ENCODE measurements around the gene XIRP2. TPM values are rescaled to one million over a fixed set of nuclear protein-coding genes. Genes with fewer than 3 reads are reported as not detected.

XIRP2 gene
- total and polyA plus RNA-seq, 2 of the 13 experiments (the other 11 are each of a cell fraction or from before 2014, with no cell fraction given) = 0.04 to 0.05 TPM

- TF ChIP-seq ZNF749 (CRISPR knock-in tag; IDR thresholded peaks at IDR 0.05; ENCODE audit: borderline replicate concordance) (0 out of 2 replicates have a peak, but pooled peaks have one; percentile 37), REST (IDR thresholded peaks at IDR 0.05; ENCODE audit: borderline replicate concordance in 1 of 2, low read depth in 1 of 2, low read length in 2 of 2) (no peak), ZNF343 (CRISPR knock-in tag; IDR thresholded peaks at IDR 0.05) (0 out of 2 replicates have a peak, but pooled peaks have one; percentile 31), SP4 (CRISPR knock-in tag; IDR thresholded peaks at IDR 0.05) (peak; percentile 29), AKAP8 (CRISPR knock-in tag; IDR thresholded peaks at IDR 0.05) (peak; percentile 70; the same call in 1 of the 2 replicates), ZSCAN21 (CRISPR knock-in tag; IDR thresholded peaks at IDR 0.05; ENCODE audit: borderline replicate concordance) (peak; percentile 52; the same call in 1 of the 2 replicates), MAFK (conservative IDR thresholded peaks at IDR 0.05 in 1 of 2, IDR thresholded peaks at IDR 0.05 in 1 of 2; ENCODE audit: low read length in 2 of 2) (no peak), MAZ (IDR thresholded peaks at IDR 0.05; ENCODE audit: borderline replicate concordance, low read depth, low read length) (0 out of 2 replicates have a peak, but pooled peaks have one; percentile 20), MAZ (CRISPR knock-in tag; IDR thresholded peaks at IDR 0.05; ENCODE audit: low read depth) (peak; percentile 8; the same call in 1 of the 2 replicates), RAD21 (CRISPR knock-in tag; IDR thresholded peaks at IDR 0.05) (0 out of 2 replicates have a peak, but pooled peaks have one; percentile 11), SOX13 (IDR thresholded peaks at IDR 0.05) (no peak), SOX13 (CRISPR knock-in tag; conservative IDR thresholded peaks at IDR 0.05 in 1 of 2, IDR thresholded peaks at IDR 0.05 in 1 of 2) (0 out of 4 replicates have a peak, but pooled peaks of 1 of the 2 experiments have one; percentile 1), ELF3 (CRISPR knock-in tag; IDR thresholded peaks at IDR 0.05) (peak; percentile 52), ATF7-NPFF (CRISPR knock-in tag; IDR thresholded peaks at IDR 0.05; ENCODE audit: low read depth) (peak; percentile 77; the same call in 1 of the 2 replicates), MZF1 (CRISPR knock-in tag; IDR thresholded peaks at IDR 0.05; ENCODE audit: borderline replicate concordance) (no peak), ZNF777 (CRISPR knock-in tag; IDR thresholded peaks at IDR 0.05) (peak; percentile 3; the same call in 1 of the 2 replicates)
- TF ChIP-seq, protein P1, sequence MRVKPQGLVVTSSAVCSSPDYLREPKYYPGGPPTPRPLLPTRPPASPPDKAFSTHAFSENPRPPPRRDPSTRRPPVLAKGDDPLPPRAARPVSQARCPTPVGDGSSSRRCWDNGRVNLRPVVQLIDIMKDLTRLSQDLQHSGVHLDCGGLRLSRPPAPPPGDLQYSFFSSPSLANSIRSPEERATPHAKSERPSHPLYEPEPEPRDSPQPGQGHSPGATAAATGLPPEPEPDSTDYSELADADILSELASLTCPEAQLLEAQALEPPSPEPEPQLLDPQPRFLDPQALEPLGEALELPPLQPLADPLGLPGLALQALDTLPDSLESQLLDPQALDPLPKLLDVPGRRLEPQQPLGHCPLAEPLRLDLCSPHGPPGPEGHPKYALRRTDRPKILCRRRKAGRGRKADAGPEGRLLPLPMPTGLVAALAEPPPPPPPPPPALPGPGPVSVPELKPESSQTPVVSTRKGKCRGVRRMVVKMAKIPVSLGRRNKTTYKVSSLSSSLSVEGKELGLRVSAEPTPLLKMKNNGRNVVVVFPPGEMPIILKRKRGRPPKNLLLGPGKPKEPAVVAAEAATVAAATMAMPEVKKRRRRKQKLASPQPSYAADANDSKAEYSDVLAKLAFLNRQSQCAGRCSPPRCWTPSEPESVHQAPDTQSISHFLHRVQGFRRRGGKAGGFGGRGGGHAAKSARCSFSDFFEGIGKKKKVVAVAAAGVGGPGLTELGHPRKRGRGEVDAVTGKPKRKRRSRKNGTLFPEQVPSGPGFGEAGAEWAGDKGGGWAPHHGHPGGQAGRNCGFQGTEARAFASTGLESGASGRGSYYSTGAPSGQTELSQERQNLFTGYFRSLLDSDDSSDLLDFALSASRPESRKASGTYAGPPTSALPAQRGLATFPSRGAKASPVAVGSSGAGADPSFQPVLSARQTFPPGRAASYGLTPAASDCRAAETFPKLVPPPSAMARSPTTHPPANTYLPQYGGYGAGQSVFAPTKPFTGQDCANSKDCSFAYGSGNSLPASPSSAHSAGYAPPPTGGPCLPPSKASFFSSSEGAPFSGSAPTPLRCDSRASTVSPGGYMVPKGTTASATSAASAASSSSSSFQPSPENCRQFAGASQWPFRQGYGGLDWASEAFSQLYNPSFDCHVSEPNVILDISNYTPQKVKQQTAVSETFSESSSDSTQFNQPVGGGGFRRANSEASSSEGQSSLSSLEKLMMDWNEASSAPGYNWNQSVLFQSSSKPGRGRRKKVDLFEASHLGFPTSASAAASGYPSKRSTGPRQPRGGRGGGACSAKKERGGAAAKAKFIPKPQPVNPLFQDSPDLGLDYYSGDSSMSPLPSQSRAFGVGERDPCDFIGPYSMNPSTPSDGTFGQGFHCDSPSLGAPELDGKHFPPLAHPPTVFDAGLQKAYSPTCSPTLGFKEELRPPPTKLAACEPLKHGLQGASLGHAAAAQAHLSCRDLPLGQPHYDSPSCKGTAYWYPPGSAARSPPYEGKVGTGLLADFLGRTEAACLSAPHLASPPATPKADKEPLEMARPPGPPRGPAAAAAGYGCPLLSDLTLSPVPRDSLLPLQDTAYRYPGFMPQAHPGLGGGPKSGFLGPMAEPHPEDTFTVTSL (CRISPR knock-in tag; IDR thresholded peaks at IDR 0.05; ENCODE audit: borderline replicate concordance) = no peak
These were observed 404.3 kb downstream of the XIRP2 start, which contains the start of gene B3GALT1 (continued) for GRCh38 chr2:167292430-167293171.
